NB4 (cell line): ENCODE results near the gene FHOD1.

Experiments used
- MYC ChIP-seq: IDR thresholded peaks from 2 replicates; pipeline ENCODE4 v1.6.1; 2011; ENCODE audit warnings: low read depth, low read length
- POLR2A ChIP-seq: IDR thresholded peaks from 2 replicates; pipeline ENCODE4 v1.6.1; 2011; ENCODE audit warnings: mild to moderate bottlenecking; ENCODE audit not compliant: insufficient read length; ENCODE audit errors: extremely low read depth
- TF ChIP-seq, protein P1 (sequence below): IDR thresholded peaks from one replicate; pipeline ENCODE4 v1.5.1; 2012; ENCODE audit warnings: low read depth, low read length
- TF ChIP-seq, protein P2 (sequence below): IDR thresholded peaks from 2 replicates; pipeline ENCODE4 v1.6.1; 2011; ENCODE audit warnings: low read depth, low read length

DNA sequence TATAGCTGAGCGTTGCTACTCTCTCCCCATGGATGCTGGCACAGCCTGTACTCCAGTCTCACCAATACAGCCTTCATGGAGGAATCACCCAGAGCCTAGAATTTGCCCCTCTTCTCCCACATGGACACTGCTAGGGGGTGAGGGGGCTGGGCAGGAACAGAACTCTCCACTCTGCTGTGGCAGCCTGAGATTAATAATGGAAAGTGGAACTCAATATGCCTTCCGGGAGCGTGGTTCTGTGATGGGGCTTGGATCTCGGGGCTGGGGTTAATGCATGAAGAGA lies 2.7 kb upstream of the FHOD1 start:
- TF ChIP-seq, protein P1, sequence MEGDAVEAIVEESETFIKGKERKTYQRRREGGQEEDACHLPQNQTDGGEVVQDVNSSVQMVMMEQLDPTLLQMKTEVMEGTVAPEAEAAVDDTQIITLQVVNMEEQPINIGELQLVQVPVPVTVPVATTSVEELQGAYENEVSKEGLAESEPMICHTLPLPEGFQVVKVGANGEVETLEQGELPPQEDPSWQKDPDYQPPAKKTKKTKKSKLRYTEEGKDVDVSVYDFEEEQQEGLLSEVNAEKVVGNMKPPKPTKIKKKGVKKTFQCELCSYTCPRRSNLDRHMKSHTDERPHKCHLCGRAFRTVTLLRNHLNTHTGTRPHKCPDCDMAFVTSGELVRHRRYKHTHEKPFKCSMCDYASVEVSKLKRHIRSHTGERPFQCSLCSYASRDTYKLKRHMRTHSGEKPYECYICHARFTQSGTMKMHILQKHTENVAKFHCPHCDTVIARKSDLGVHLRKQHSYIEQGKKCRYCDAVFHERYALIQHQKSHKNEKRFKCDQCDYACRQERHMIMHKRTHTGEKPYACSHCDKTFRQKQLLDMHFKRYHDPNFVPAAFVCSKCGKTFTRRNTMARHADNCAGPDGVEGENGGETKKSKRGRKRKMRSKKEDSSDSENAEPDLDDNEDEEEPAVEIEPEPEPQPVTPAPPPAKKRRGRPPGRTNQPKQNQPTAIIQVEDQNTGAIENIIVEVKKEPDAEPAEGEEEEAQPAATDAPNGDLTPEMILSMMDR = no peak
- no peak for TF ChIP-seq MYC
- TF ChIP-seq POLR2A = no peak
- TF ChIP-seq, protein P2, sequence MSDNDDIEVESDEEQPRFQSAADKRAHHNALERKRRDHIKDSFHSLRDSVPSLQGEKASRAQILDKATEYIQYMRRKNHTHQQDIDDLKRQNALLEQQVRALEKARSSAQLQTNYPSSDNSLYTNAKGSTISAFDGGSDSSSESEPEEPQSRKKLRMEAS = no peak
